PC-3 (cell line): ENCODE results near the gene CACHD1. TPM values are rescaled to one million over a fixed set of nuclear protein-coding genes. Genes with fewer than 3 reads are reported as not detected.

Experiments used
- ATAC-seq: fragments of 200-7000 bp; cut with Tn5 transposase; 2 replicates; pipeline ENCODE4 v1.9.1; 2020; ENCODE audit warnings: mild to moderate bottlenecking, moderate library complexity
- BruUV-seq: library from RNA; stranded (reverse); fragments of 400-500 nt; replicated peaks from 2 replicates; lab custom pipeline; 2021; lab: Mats Ljungman, UMichigan
- CTCF ChIA-PET: fragments of 300-600 bp; sonication (Branson Sonifier 250); formaldehyde crosslinking; loops from one replicate; lab custom pipeline; 2022; ENCODE audit warnings: antibody characterized with exemption; lab: Charles Lee
- POLR2A ChIA-PET: fragments of 300-600 bp; sonication (Branson Sonifier 250); formaldehyde crosslinking; loops from one replicate; lab custom pipeline; 2022; ENCODE audit warnings: antibody characterized with exemption; ENCODE audit not compliant: unreplicated experiment; lab: Charles Lee
- DNase-seq: peaks from one replicate; pipeline ENCODE4 v3.0.0-alpha.2; 2015
- H2AFZ ChIP-seq: fragments of 300-600 bp; sonication (generic); 2 replicates; pipeline ENCODE4 v1.6.0; 2016; ENCODE audit warnings: antibody characterized with exemption, low read length
- H3F3A ChIP-seq: fragments of 300-600 bp; sonication (generic); one replicate; pipeline ENCODE4 v1.6.0; 2017; ENCODE audit warnings: antibody characterized with exemption, low read length, control low read depth, mild to moderate bottlenecking; ENCODE audit not compliant: unreplicated experiment
- H3K27ac ChIP-seq: fragments of 300-600 bp; sonication (generic); 2 replicates; pipeline ENCODE4 v1.5.1; 2016; ENCODE audit warnings: mild to moderate bottlenecking, low read length
- H3K27me3 ChIP-seq: fragments of 300-600 bp; sonication (generic); 2 replicates; pipeline ENCODE4 v1.6.1; 2016; ENCODE audit warnings: low read length, mixed read lengths
- H3K36me3 ChIP-seq: fragments of 300-600 bp; sonication (generic); 2 replicates; pipeline ENCODE4 v1.6.1; 2016; ENCODE audit warnings: low read depth, mixed run types, low read length, mixed read lengths
- H3K4me1 ChIP-seq: fragments of 300-600 bp; sonication (generic); 2 replicates; pipeline ENCODE4 v1.5.1; 2016; ENCODE audit warnings: low read length; ENCODE audit not compliant: insufficient read depth
- H3K4me2 ChIP-seq: fragments of 300-600 bp; sonication (generic); 2 replicates; pipeline ENCODE4 v1.6.0; 2016; ENCODE audit warnings: low read length
- H3K4me3 ChIP-seq: fragments of 300-600 bp; sonication (generic); 2 replicates; pipeline ENCODE4 v1.5.1; 2016; ENCODE audit warnings: mild to moderate bottlenecking, low read length, mixed read lengths
- H3K79me2 ChIP-seq: fragments of 300-600 bp; sonication (generic); 2 replicates; pipeline ENCODE4 v1.6.1; 2017; ENCODE audit warnings: low read length, mixed read lengths
- H3K9ac ChIP-seq: fragments of 300-600 bp; sonication (generic); 2 replicates; pipeline ENCODE4 v1.6.0; 2016; ENCODE audit warnings: mild to moderate bottlenecking, low read length
- H3K9me2 ChIP-seq: fragments of 300-600 bp; sonication (generic); replicated peaks from 2 replicates; pipeline ENCODE4 v1.6.1; 2016; ENCODE audit warnings: mixed run types, low read length, mixed read lengths
- H3K9me3 ChIP-seq: fragments of 300-600 bp; sonication (generic); 2 replicates; pipeline ENCODE4 v1.6.1; 2016; ENCODE audit warnings: low read length, mixed read lengths
- H4K20me1 ChIP-seq: fragments of 300-600 bp; sonication (generic); 2 replicates; pipeline ENCODE4 v1.6.1; 2016; ENCODE audit warnings: low read length, mixed read lengths
- CTCF ChIP-seq: fragments of 300-600 bp; sonication (generic); conservative IDR thresholded peaks from 2 replicates; pipeline ENCODE4 v1.5.1; 2017; ENCODE audit warnings: antibody characterized with exemption, low read depth, mild to moderate bottlenecking, low read length
- EZH2 ChIP-seq: fragments of 300-600 bp; sonication (generic); IDR thresholded peaks from one replicate; pipeline ENCODE4 v1.6.1; 2017; ENCODE audit warnings: antibody characterized with exemption, mild to moderate bottlenecking, low read length; ENCODE audit not compliant: unreplicated experiment
- EZH2phosphoT487 ChIP-seq: fragments of 300-600 bp; sonication (generic); IDR thresholded peaks from 2 replicates; pipeline ENCODE4 v1.6.1; 2018; ENCODE audit warnings: mild to moderate bottlenecking, antibody characterized with exemption, low read length, borderline replicate concordance
- intact Hi-C: fragments of 100-400 bp; cut with micrococcal nuclease; formaldehyde crosslinking; loops from 2 replicates; pipeline ENCODE4 v1.9.0; 2023
- total RNA-seq: library from RNA; depleted of rRNA; stranded (reverse); fragments of >200 nt; gene quantifications from 2 replicates; pipeline ENCODE4 v1.2.3, GENCODE V29; 2014

CACHD1 gene
- total RNA-seq, 1 experiment from 2014 or later, result 6.6 TPM

GRCh38 chr1:64632936-64633335 is 163.0 kb downstream of the CACHD1 start:
- CTCF ChIA-PET, result no interaction called here
- no peak overlapping the region for H3K27ac ChIP-seq
- intact Hi-C loops, result no loop called here
- no peaks in the 10 kb centered on the region for H3K79me2 ChIP-seq
- no peaks in the 10 kb centered on the region for H3K4me1 ChIP-seq
- H3K9me2 ChIP-seq, result no peaks in the 10 kb centered on the region
- H3K4me3 ChIP-seq, result no peak overlapping the region
- no TSS peak for BruUV-seq
- ATAC-seq, result no peak
- DNase-seq, result no peak
- H3K27me3 ChIP-seq, result no peaks in the 10 kb centered on the region
- TF ChIP-seq CTCF (no peak), EZH2phosphoT487 (no peak), EZH2 (no peak)
- no peaks in the 10 kb centered on the region for H3F3A ChIP-seq
- H3K9me3 ChIP-seq, result no peaks in the 10 kb centered on the region
- POLR2A ChIA-PET, result no interaction called here
- no peaks in the 10 kb centered on the region for H3K36me3 ChIP-seq
- no peaks in the 10 kb centered on the region for H4K20me1 ChIP-seq
- no peak overlapping the region for H3K4me2 ChIP-seq
- H2AFZ ChIP-seq, result no peak overlapping the region
- H3K9ac ChIP-seq, result no peak overlapping the region

- no peak overlapping the region for H3K4me3 ChIP-seq
- no peaks in the 10 kb centered on the region for H3K27me3 ChIP-seq
- ATAC-seq (no peak), DNase-seq (no peak)
- no peaks in the 10 kb centered on the region for H4K20me1 ChIP-seq
- no peaks in the 10 kb centered on the region for H3K9me3 ChIP-seq
- no peaks in the 10 kb centered on the region for H3K36me3 ChIP-seq
- ChIA-PET POLR2A (no interaction called here), CTCF (no interaction called here)
- H3K9ac ChIP-seq, result no peak overlapping the region
- no peak overlapping the region for H3K27ac ChIP-seq
- no peaks in the 10 kb centered on the region for H3K9me2 ChIP-seq
- BruUV-seq, result no TSS peak
- no peaks in the 10 kb centered on the region for H3F3A ChIP-seq
- no peaks in the 10 kb centered on the region for H3K79me2 ChIP-seq
- no peak overlapping the region for H3K4me2 ChIP-seq
- TF ChIP-seq EZH2phosphoT487 (no peak), EZH2 (no peak), CTCF (no peak)
- intact Hi-C loops, result no loop called here
- H2AFZ ChIP-seq, result no peak overlapping the region
- H3K4me1 ChIP-seq, result no peaks in the 10 kb centered on the region
These were observed 175.8 kb downstream of the CACHD1 start for GRCh38 chr1:64645735-64646134.

GRCh38 chr1:64650411-64650810 is 180.5 kb downstream of the CACHD1 start:
- no peak overlapping the region for H2AFZ ChIP-seq
- H3K36me3 ChIP-seq, result no peaks in the 10 kb centered on the region
- no peaks in the 10 kb centered on the region for H3K9me3 ChIP-seq
- H4K20me1 ChIP-seq, result no peaks in the 10 kb centered on the region
- no peak overlapping the region for H3K4me3 ChIP-seq
- H3K9ac ChIP-seq, result no peak overlapping the region
- no peaks in the 10 kb centered on the region for H3K9me2 ChIP-seq
- ChIA-PET CTCF (no interaction called here), POLR2A (no interaction called here)
- DNase-seq (no peak), ATAC-seq (no peak)
- no peaks in the 10 kb centered on the region for H3K79me2 ChIP-seq
- H3K4me2 ChIP-seq, result no peak overlapping the region
- H3F3A ChIP-seq, result no peaks in the 10 kb centered on the region
- TF ChIP-seq EZH2phosphoT487 (no peak), CTCF (no peak), EZH2 (no peak)
- no TSS peak for BruUV-seq
- H3K27ac ChIP-seq, result no peak overlapping the region
- H3K4me1 ChIP-seq, result no peaks in the 10 kb centered on the region
- no peaks in the 10 kb centered on the region for H3K27me3 ChIP-seq
- intact Hi-C loops, result no loop called here
